ENCODE data around the gene B3GLCT. TPM values are rescaled to one million over a fixed set of nuclear protein-coding genes. Genes with fewer than 3 reads are reported as not detected.
"Not testable (repeated sequence)": the region's sequence is repeated elsewhere in the genome, so short reads cannot be mapped to it uniquely, and the experiment has no call there.

B3GLCT gene
- total and polyA plus RNA-seq, 2 of the 13 experiments (the other 11 are each of a cell fraction or from before 2014, with no cell fraction given) = 2.0 to 7.1 TPM

- CTCF ChIA-PET (ENCODE audit: low intra/inter-chr PET ratio, low total read pairs); DNase-seq (ENCODE audit: low spot score); H2AFZ ChIP-seq (ENCODE audit: low read length); H3K27ac ChIP-seq (ENCODE audit: extremely low read length, insufficient read depth, low read length); POLR2A ChIA-PET; FAIRE-seq; H3K27me3 ChIP-seq (ENCODE audit: control insufficient read depth in 1 of 2, insufficient read depth in 2 of 2, low read length in 2 of 2); H3K9ac ChIP-seq (ENCODE audit: insufficient read depth, low read depth, low read length); H3K9me3 ChIP-seq (ENCODE audit: low read length); H4K20me1 ChIP-seq (ENCODE audit: insufficient read depth, low read length); H3K4me1 ChIP-seq (ENCODE audit: insufficient read depth, low read length); H3K36me3 ChIP-seq (replicated peaks in 1 of 2; ENCODE audit: control insufficient read depth in 1 of 2, insufficient read depth in 2 of 2, low read length in 2 of 2); intact Hi-C loops (cut with micrococcal nuclease; ENCODE audit: unreplicated experiment); H3K79me2 ChIP-seq (ENCODE audit: insufficient read depth, low read length); in situ Hi-C loops (cut with HindIII; ENCODE audit: extremely low pct_ligation_motif_present, low pct_unique_long_range_greater_than_20kb); H3K4me3 ChIP-seq (replicated peaks in 1 of 3; ENCODE audit: insufficient read depth in 1 of 3, low read depth in 2 of 3, low read length in 3 of 3); ATAC-seq; BruUV-seq (replicated peaks); H3K4me2 ChIP-seq (ENCODE audit: low read depth, low read length): not testable (repeated sequence)
- WGBS (ENCODE audit: low lambda C conversion rate) = 91% methylated on average over 2 of the region's 2 CpGs
Measured at GRCh38 chr13:31216916-31217315, 17.1 kb downstream of the B3GLCT start.

- TF ChIP-seq ZNF558 (CRISPR knock-in tag; IDR thresholded peaks at IDR 0.05; ENCODE audit: borderline replicate concordance) = no peak
- Histone ChIP-seq H3K4me3 (replicated peaks in 1 of 3; ENCODE audit: insufficient read depth in 1 of 3, low read depth in 2 of 3, low read length in 3 of 3) (no peak overlapping the region), H3K27ac (ENCODE audit: extremely low read length, insufficient read depth, low read length) (no peak overlapping the region), H3K4me2 (ENCODE audit: low read depth, low read length) (no peak overlapping the region), H3K27me3 (ENCODE audit: control insufficient read depth in 1 of 2, insufficient read depth in 2 of 2, low read length in 2 of 2) (no peaks in the 10 kb centered on the region), H3K4me1 (ENCODE audit: insufficient read depth, low read length) (no peaks in the 10 kb centered on the region), H3K79me2 (ENCODE audit: insufficient read depth, low read length) (no peaks in the 10 kb centered on the region), H3K36me3 (replicated peaks in 1 of 2; ENCODE audit: control insufficient read depth in 1 of 2, insufficient read depth in 2 of 2, low read length in 2 of 2) (no peaks in the 10 kb centered on the region), H2AFZ (ENCODE audit: low read length) (no peak overlapping the region), H4K20me1 (ENCODE audit: insufficient read depth, low read length) (no peaks in the 10 kb centered on the region), H3K9ac (ENCODE audit: insufficient read depth, low read depth, low read length) (no peak overlapping the region), H3K9me3 (ENCODE audit: low read length) (no peaks in the 10 kb centered on the region)
- in situ Hi-C loops (cut with HindIII; ENCODE audit: extremely low pct_ligation_motif_present, low pct_unique_long_range_greater_than_20kb) = no loop called here
- intact Hi-C loops (cut with micrococcal nuclease; ENCODE audit: unreplicated experiment) = no loop called here
- no peak for ATAC-seq
- CTCF ChIA-PET (ENCODE audit: low intra/inter-chr PET ratio, low total read pairs) = no interaction called here
- FAIRE-seq = no peak
- POLR2A ChIA-PET = no interaction called here
- BruUV-seq (replicated peaks) = no TSS peak
- WGBS (ENCODE audit: low lambda C conversion rate) = 80% methylated on average over 4 of the region's 4 CpGs
- DNase-seq (ENCODE audit: low spot score) = no peak
Measured at GRCh38 chr13:31219909-31220598, 20.3 kb downstream of the B3GLCT start.

GRCh38 chr13:31221057-31221456 is 21.3 kb downstream of the B3GLCT start:
- Histone ChIP-seq H3K9me3 (ENCODE audit: low read length) (no peaks in the 10 kb centered on the region), H3K79me2 (ENCODE audit: insufficient read depth, low read length) (no peaks in the 10 kb centered on the region), H3K4me3 (replicated peaks in 1 of 3; ENCODE audit: insufficient read depth in 1 of 3, low read depth in 2 of 3, low read length in 3 of 3) (no peak overlapping the region), H3K4me1 (ENCODE audit: insufficient read depth, low read length) (no peaks in the 10 kb centered on the region), H4K20me1 (ENCODE audit: insufficient read depth, low read length) (no peaks in the 10 kb centered on the region), H3K27me3 (ENCODE audit: control insufficient read depth in 1 of 2, insufficient read depth in 2 of 2, low read length in 2 of 2) (no peaks in the 10 kb centered on the region), H3K9ac (ENCODE audit: insufficient read depth, low read depth, low read length) (no peak overlapping the region), H3K27ac (ENCODE audit: extremely low read length, insufficient read depth, low read length) (no peak overlapping the region), H2AFZ (ENCODE audit: low read length) (no peak overlapping the region), H3K4me2 (ENCODE audit: low read depth, low read length) (no peak overlapping the region), H3K36me3 (replicated peaks in 1 of 2; ENCODE audit: control insufficient read depth in 1 of 2, insufficient read depth in 2 of 2, low read length in 2 of 2) (no peaks in the 10 kb centered on the region)
- in situ Hi-C loops (cut with HindIII; ENCODE audit: extremely low pct_ligation_motif_present, low pct_unique_long_range_greater_than_20kb) (no loop called here), intact Hi-C loops (cut with micrococcal nuclease; ENCODE audit: unreplicated experiment) (no loop called here)
- FAIRE-seq (no peak), ATAC-seq (no peak), DNase-seq (ENCODE audit: low spot score) (no peak)
- POLR2A ChIA-PET = no interaction called here
- CTCF ChIA-PET (ENCODE audit: low intra/inter-chr PET ratio, low total read pairs) = no interaction called here
- BruUV-seq (replicated peaks) = no TSS peak
- 96% methylated on average over 3 of the region's 3 CpGs for WGBS (ENCODE audit: low lambda C conversion rate)
- TF ChIP-seq LCORL (IDR thresholded peaks at IDR 0.05) (no peak), LCORL (CRISPR knock-in tag; IDR thresholded peaks at IDR 0.05) (no peak), ZBTB7A (CRISPR knock-in tag; IDR thresholded peaks at IDR 0.05) (no peak), CHD2 (IDR thresholded peaks at IDR 0.05; ENCODE audit: low read depth, low read length) (no peak), ARNTL (CRISPR knock-in tag; IDR thresholded peaks at IDR 0.05) (no peak), ZNF275 (CRISPR knock-in tag; IDR thresholded peaks at IDR 0.05; ENCODE audit: borderline replicate concordance) (no peak), ATAD3A (CRISPR knock-in tag; IDR thresholded peaks at IDR 0.05) (no peak), PHF5A (CRISPR knock-in tag; IDR thresholded peaks at IDR 0.05; ENCODE audit: low read depth, unreplicated experiment) (no peak), HIC2 (CRISPR knock-in tag; IDR thresholded peaks at IDR 0.05; ENCODE audit: low read depth) (no peak)
